Cardiac fibroblast (primary cell): ENCODE measurements around the gene LRMDA.

ENCODE experiments used
- DNase-seq, 2 donors: peaks; one replicate each; pipeline versions ENCODE4 v3.0.0 to v3.0.0-alpha.2; 2010; ENCODE audit warnings: low read depth in 2 of 2
- H3K4me3 ChIP-seq, 2 donors: replicated peaks in 1 of 2; 1 replicate in 1 of 2; 2 replicates in 1 of 2; pipeline ENCODE4 v1.5.1; 2011; ENCODE audit warnings: low read depth in 2 of 2, low read length in 2 of 2, mild to moderate bottlenecking in 2 of 2, moderate library complexity in 1 of 2
- TF ChIP-seq, protein P1 (sequence below): IDR thresholded peaks from one replicate; pipeline ENCODE4 v1.5.1; 2011; ENCODE audit warnings: low read depth, mild to moderate bottlenecking, low read length, inconsistent platforms

The LRMDA gene

DNA sequence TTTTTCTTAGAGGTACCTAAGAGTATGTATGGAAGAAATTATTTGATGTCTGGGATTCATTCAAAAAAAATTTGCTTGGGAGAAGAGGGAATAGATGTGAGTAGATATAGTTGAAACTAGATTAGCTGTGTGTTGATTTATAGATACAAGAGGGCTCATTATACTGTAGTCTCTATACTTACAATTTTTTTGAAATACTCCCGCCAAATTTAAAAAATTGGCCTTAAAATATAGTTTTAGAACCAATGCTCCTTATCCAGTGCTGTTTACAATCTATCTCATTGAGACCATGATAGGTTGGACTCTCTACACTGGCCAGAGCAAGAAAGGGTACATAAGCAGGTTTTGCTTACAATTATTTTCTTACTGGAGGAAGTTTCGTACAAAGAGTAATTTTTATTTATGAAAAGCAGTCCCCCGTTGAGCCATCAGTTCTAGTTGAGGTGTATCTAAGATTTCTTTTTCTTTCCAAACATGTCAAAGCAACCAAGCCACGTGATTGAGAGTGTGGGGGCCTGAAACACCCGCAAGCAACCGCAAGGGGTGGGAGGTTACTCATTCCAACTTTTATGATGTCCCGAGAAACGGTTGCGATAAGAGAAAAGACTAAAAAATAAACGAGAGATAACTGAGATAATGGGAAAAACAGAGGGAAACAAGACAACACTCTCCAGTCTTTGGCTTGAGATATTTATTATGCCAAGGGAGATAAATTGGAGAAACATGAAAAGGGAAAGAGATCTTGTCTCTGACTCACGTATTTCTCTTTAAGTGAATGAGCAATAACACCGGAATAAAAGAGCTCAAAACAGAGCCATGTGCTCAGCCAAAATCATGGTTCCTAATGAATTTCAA is 729.2 kb downstream of the LRMDA start:
- H3K4me3 ChIP-seq, result no peak overlapping the region
- peak in 1 of 2 donors; percentile 2 for DNase-seq
- TF ChIP-seq, protein P1, sequence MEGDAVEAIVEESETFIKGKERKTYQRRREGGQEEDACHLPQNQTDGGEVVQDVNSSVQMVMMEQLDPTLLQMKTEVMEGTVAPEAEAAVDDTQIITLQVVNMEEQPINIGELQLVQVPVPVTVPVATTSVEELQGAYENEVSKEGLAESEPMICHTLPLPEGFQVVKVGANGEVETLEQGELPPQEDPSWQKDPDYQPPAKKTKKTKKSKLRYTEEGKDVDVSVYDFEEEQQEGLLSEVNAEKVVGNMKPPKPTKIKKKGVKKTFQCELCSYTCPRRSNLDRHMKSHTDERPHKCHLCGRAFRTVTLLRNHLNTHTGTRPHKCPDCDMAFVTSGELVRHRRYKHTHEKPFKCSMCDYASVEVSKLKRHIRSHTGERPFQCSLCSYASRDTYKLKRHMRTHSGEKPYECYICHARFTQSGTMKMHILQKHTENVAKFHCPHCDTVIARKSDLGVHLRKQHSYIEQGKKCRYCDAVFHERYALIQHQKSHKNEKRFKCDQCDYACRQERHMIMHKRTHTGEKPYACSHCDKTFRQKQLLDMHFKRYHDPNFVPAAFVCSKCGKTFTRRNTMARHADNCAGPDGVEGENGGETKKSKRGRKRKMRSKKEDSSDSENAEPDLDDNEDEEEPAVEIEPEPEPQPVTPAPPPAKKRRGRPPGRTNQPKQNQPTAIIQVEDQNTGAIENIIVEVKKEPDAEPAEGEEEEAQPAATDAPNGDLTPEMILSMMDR, result no peak

DNA sequence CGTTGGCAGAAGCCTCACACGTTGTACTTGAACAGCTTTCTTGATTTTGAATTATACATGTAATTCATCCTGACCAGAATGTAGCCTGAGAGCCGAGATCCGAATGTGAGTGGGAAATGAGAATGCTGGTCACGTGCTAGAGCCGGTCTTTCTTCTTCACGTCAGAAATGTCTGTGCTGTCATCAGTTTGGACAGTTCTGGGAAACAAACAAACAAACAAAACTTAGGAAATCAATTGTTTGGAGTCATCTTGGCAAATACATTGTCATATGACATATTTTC is 729.8 kb downstream of the LRMDA start:
- no peak overlapping the region for H3K4me3 ChIP-seq
- TF ChIP-seq, protein P1, result no peak
- no peak for DNase-seq

DNA sequence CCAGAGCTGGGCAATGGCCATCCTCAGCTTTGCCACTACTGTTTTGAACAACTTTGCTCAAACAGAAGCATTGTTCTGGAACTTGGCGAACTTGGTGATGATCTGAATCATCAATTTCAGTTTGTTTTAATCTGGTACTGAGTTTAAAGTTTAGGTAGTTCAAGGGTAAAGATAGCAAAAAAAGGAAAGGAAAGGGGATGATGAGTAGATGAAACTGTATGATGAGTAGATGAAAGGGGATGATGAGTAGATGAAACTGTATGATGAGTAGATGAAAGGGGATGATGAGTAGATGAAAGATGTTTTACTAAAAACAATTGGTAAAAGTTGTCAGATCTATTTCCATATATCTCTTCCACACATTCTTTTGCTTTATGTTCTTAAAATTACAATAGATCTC is 737.0 kb downstream of the LRMDA start:
- no peak for DNase-seq
- TF ChIP-seq, protein P1, result no peak
- no peak overlapping the region for H3K4me3 ChIP-seq

DNA sequence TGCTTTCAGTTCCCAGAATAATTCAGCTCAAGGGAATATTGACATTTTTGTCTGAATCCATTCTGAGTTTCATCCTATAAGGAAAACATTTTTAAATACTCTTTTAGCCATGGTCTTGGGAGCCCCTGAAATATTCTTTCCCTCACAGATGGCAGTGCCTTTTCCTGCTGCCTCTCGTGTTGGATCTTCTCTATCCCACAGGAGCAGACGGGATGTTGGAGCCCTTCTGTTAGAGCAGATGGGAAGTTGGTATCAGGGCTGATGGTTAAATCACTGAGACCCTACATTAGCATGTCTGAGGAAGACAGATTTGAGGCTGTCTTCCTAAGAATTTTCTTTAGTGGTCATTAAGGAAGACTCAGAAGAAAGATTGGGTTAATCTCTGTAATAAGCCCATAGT is 737.8 kb downstream of the LRMDA start:
- TF ChIP-seq, protein P1, result no peak
- no peak for DNase-seq
- H3K4me3 ChIP-seq, result no peak overlapping the region

DNA sequence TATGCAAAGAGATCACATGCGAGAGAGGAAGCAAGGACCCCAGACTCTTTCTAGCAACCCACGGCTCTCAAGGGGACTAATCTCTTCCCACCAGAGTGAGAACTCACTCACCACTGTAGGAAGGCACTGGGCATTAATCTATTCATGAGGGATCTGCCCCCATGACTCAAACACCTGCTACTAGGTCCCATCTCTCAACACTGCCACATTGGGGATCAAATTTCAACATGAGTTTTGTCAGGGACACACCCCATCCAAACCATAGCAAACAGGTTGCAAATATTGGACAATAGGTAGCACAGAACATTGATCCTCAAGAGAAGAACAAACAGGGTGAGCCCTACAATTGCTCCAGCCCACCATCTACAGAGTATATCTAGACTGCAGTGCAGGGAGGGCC is 740.6 kb downstream of the LRMDA start:
- no peak for DNase-seq
- TF ChIP-seq, protein P1, result no peak
- no peak overlapping the region for H3K4me3 ChIP-seq

DNA sequence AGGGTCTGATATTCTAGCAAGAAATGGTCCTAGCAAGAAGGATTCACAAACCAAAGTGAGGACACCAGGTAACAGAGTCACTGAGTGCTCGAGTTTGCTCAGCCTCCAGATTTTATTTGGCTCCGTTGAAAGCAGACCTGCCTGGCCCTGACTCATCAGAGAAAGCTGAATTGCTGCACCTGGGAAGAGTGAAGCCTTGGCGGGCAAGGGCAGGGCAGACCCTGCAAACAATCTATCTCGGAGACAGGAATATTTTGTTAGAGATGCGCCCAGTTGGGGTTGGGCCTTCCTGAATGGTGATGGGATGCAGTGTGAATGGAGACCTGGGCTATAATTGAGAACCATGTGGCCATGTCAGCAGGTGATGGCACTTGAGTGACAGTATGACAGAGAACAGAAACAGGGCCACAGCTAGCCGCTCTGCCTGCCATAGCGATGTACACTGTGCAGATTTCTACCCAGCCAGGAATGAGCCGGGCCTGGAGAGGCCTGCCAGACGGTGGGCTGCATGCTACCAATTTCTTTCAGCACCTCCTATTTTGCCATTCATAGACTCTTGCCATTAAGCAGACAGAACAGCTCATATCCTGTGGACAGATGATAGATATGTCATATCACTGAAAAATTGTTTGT is 744.2 kb downstream of the LRMDA start:
- H3K4me3 ChIP-seq, result no peak overlapping the region
- no peak for DNase-seq
- TF ChIP-seq, protein P1, result no peak
